Measurements from ENCODE around the gene JTB. TPM values are rescaled to one million over a fixed set of nuclear protein-coding genes. Genes with fewer than 3 reads are reported as not detected.

JTB gene
- total RNA-seq, 2 donors from 2014 or later, result 184 to 266 TPM

GRCh38 chr1:153958111-153958960 lies 19.1 kb downstream of the JTB start, which contains the start of gene CRTC2:
Gene CRTC2 (minus strand): TSS chr1:153958612. CDS start chr1:153958497, 115 bp downstream.
- peak within 1 kb of the TSS; percentile 98 for H3K4me3 ChIP-seq
- TF ChIP-seq, protein P1, sequence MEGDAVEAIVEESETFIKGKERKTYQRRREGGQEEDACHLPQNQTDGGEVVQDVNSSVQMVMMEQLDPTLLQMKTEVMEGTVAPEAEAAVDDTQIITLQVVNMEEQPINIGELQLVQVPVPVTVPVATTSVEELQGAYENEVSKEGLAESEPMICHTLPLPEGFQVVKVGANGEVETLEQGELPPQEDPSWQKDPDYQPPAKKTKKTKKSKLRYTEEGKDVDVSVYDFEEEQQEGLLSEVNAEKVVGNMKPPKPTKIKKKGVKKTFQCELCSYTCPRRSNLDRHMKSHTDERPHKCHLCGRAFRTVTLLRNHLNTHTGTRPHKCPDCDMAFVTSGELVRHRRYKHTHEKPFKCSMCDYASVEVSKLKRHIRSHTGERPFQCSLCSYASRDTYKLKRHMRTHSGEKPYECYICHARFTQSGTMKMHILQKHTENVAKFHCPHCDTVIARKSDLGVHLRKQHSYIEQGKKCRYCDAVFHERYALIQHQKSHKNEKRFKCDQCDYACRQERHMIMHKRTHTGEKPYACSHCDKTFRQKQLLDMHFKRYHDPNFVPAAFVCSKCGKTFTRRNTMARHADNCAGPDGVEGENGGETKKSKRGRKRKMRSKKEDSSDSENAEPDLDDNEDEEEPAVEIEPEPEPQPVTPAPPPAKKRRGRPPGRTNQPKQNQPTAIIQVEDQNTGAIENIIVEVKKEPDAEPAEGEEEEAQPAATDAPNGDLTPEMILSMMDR (IDR thresholded peaks at IDR 0.05), result no peak
- peaks cover 20% of the 10 kb centered on the region for H3K36me3 ChIP-seq
- no peaks in the 10 kb centered on the region for H3K9me3 ChIP-seq
- DNase-seq (ENCODE audit: low spot score) (peak; percentile 99), ATAC-seq (ENCODE audit: insufficient number of reproducible peaks, low FRiP score, low read depth) (peak; percentile 75)
- H3K4me1 ChIP-seq (ENCODE audit: control insufficient read depth in 1 of 2, low read depth in 2 of 2), result peaks cover 35 to 57% of the 10 kb centered on the region in 2 donors
- no peaks in the 10 kb centered on the region for H3K27me3 ChIP-seq (replicated peaks; ENCODE audit: insufficient read depth)
- H3K27ac ChIP-seq, result peak within 1 kb of the TSS; percentile 84 to 90

DNA sequence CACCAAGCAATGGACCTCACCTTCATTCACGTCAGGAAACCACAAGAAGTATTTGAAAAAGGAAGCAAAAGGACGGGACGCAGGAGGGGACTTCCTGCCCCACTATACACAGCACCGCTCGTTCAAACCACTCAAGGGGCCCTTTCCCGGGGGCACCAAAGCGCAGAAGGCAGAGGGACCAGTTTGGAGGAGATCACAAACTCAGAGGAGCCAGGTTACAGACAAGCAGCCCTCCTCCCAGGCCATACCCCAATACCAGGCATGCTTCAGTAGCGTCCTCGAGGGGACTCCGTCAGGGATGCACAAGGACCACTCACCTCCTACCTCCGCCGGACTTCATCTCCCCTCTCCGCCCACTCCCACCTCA lies 19.7 kb downstream of the JTB start:
- peaks cover 24% of the 10 kb centered on the region for H3K36me3 ChIP-seq
- peak overlapping the region; percentile 98 for H3K4me3 ChIP-seq
- TF ChIP-seq, protein P1 (IDR thresholded peaks at IDR 0.05), result no peak
- H3K27ac ChIP-seq, result peak overlapping the region; percentile 84 to 90
- H3K9me3 ChIP-seq, result no peaks in the 10 kb centered on the region
- H3K4me1 ChIP-seq (ENCODE audit: control insufficient read depth in 1 of 2, low read depth in 2 of 2), result peaks cover 35 to 54% of the 10 kb centered on the region in 2 donors
- no peak for ATAC-seq (ENCODE audit: insufficient number of reproducible peaks, low FRiP score, low read depth)
- H3K27me3 ChIP-seq (replicated peaks; ENCODE audit: insufficient read depth), result no peaks in the 10 kb centered on the region
- no peak for DNase-seq (ENCODE audit: low spot score)

GRCh38 chr1:153956997-153957715 lies 20.3 kb downstream of the JTB start:
- peaks cover 31 to 49% of the 10 kb centered on the region in 2 donors for H3K4me1 ChIP-seq (ENCODE audit: control insufficient read depth in 1 of 2, low read depth in 2 of 2)
- H3K36me3 ChIP-seq, result peaks cover 29% of the 10 kb centered on the region
- ATAC-seq (ENCODE audit: insufficient number of reproducible peaks, low FRiP score, low read depth), result no peak
- no peaks in the 10 kb centered on the region for H3K27me3 ChIP-seq (replicated peaks; ENCODE audit: insufficient read depth)
- TF ChIP-seq, protein P1 (IDR thresholded peaks at IDR 0.05), result no peak
- H3K4me3 ChIP-seq, result peak overlapping the region; percentile 98
- H3K9me3 ChIP-seq, result no peaks in the 10 kb centered on the region
- no peak for DNase-seq (ENCODE audit: low spot score)
- H3K27ac ChIP-seq, result peak overlapping the region; percentile 84 to 90

DNA sequence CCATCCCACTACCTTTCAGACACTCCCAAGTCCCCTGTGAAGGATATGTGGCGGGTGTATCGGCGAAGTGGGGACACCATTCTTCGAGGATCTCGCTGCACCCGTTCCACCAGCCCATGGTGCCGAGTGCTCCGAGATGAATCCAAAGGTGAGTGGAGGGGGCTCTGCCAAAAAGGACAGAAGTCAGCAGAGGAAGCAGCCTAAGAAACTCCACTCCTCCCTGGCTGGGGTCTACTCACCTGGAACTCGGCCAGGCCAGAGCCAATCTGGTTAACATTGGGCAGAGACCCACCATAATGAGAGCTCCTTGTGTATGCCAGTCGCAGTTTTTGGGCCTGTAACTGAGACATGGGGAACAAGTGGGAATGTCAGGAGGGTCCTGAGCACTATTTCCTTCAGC lies 22.6 kb downstream of the JTB start:
- Histone ChIP-seq H3K4me1 (ENCODE audit: control insufficient read depth in 1 of 2, low read depth in 2 of 2) (peaks cover 25 to 32% of the 10 kb centered on the region in 2 donors), H3K27ac (no peak overlapping the region), H3K4me3 (no peak overlapping the region), H3K27me3 (replicated peaks; ENCODE audit: insufficient read depth) (no peaks in the 10 kb centered on the region), H3K9me3 (no peaks in the 10 kb centered on the region), H3K36me3 (peaks cover 46% of the 10 kb centered on the region)
- ATAC-seq (ENCODE audit: insufficient number of reproducible peaks, low FRiP score, low read depth), result no peak
- no peak for DNase-seq (ENCODE audit: low spot score)
- TF ChIP-seq, protein P1 (IDR thresholded peaks at IDR 0.05), result no peak

DNA sequence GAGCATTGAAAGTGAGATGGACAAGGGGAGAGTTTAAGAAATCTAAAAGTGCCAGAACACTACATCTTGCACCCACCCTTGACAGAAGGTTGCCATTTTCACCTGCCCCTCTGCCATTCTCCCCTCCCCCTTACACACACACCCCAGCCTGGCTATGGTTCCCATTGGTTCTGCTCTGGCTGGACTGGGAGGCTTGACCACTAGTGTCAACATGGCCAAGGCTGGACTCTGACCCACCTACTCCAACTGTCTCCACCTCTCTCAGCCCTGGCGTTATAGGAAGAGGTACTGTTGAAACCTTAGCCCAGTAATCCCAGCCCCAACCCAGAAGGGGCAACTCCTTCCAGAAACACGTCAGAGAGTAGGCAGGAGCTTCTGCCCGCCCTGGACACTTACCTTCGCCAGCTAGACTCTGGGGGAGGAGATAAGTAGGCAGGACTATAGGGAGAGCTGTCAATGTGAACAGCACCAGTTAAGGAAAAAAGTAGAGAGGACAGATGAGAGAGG lies 23.6 kb downstream of the JTB start:
- TF ChIP-seq, protein P1 (IDR thresholded peaks at IDR 0.05), result no peak
- ATAC-seq (ENCODE audit: insufficient number of reproducible peaks, low FRiP score, low read depth), result no peak
- Histone ChIP-seq H3K4me3 (no peak overlapping the region), H3K27me3 (replicated peaks; ENCODE audit: insufficient read depth) (no peaks in the 10 kb centered on the region), H3K4me1 (ENCODE audit: control insufficient read depth in 1 of 2, low read depth in 2 of 2) (peaks cover 20 to 23% of the 10 kb centered on the region in 2 donors), H3K9me3 (no peaks in the 10 kb centered on the region), H3K36me3 (peaks cover 52% of the 10 kb centered on the region), H3K27ac (no peak overlapping the region)
- no peak for DNase-seq (ENCODE audit: low spot score)
